Activated CD8-positive, alpha-beta memory T cell treated with anti-CD3 and anti-CD28 coated beads, Interleukin-2, amount 50 U/mL, for 4 hours (primary cell): ENCODE measurements around the gene BUD23.
"Not testable (repeated sequence)": the region's sequence is repeated elsewhere in the genome, so short reads cannot be mapped to it uniquely, and the experiment has no call there.

ENCODE experiments used
- DNase-seq: peaks from one replicate; pipeline ENCODE4 v3.0.0-alpha.2; 2020

The BUD23 gene, protein sequence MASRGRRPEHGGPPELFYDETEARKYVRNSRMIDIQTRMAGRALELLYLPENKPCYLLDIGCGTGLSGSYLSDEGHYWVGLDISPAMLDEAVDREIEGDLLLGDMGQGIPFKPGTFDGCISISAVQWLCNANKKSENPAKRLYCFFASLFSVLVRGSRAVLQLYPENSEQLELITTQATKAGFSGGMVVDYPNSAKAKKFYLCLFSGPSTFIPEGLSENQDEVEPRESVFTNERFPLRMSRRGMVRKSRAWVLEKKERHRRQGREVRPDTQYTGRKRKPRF

DNA sequence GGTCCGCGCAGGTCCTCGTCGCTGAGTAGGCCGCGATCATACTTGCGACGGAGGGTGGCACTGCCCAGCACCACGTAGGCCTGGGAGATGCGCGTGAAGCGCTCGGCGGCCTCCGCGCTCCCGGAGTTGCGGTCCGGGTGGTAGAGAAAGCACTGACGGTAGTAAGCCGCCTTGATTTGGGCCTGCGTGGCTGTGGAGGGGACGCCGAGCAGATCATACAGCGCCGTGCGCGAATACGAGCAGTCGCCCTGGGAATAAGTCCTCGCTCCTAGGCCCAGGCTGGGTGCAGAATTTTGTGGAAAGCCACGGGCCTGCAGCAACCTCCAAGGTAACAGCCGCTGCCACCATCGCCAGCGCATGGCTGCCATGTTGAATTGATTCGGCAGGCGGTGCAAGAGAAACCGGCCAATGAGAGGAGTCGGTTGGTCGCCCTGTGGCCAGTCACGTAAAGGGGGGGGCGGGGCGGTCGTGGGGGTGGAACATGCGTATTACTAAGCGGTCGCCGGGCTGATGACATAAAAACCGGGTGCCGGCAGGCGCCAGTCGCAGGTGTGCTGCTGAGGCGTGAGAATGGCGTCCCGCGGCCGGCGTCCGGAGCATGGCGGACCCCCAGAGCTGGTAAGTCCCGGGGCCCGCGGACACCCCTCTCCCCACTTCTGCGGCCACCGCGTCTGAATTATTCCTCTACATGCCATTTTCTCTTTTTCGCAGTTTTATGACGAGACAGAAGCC is at the start of gene BUD23, which contains the start of gene DNAJC30:
TSS of gene BUD23 (plus strand) at position 542 of the 732 bp plus-strand sequence. CDS start at position 571, 29 bp downstream.
TSS of gene DNAJC30 (minus strand) at position 398 of the 732 bp plus-strand sequence. CDS start at position 368, 30 bp downstream.
- peak; percentile 96 for DNase-seq

DNA sequence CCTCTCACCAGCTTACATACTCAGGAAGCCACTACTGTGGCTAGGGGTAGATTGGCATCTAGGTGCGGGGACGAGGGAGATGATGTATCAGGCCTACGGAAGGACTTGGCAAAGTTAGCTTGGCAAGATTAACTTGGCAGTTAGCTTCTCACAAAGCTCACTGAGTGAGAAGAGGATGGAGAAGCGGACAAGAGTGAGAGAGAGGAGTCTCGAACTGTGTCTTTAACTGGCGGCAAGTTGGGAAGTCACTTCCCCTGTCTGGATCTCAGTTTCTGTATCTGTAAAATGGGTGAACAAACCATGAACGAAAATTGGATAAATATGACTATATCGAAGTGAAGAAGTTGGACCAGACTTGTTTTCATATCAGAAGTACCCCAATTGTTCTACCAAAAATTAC is 49.6 kb upstream of the BUD23 start:
- DNase-seq, result no peak

DNA sequence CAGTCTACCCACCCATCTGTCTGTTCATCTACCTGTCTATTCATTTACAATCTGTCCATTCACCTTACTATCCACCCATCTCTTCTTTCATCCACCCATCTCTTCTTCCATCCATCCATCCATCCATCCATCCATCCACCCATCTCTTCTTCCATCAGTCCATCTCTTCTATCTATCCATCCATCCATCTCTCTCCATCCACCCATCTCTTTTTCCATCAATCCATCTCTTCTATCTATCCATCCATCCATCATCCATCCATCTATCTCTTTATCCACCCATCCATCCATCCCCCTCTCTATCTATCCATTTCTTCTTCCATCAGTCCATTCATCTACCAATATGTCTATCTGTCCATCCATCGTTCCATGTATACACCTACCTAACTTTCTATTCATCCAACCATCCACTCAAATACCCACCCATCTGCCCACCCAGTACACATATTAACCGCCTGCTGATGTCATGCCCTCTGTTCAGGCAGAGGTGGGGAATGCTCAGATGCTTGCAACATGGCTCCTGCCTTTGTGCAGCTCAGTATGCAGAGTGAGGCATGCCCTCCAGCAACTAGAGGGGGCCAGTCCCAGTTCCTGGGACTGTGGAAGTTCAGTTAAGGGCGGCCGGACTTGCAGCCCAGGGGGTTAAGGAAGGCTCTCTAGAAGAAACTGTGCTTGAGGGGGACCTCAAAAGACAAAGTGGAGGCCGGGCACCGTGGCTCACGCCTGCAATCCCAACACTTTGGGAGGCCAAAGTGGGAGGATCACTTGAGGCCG is 47.8 kb upstream of the BUD23 start:
- DNase-seq, result no peak

DNA sequence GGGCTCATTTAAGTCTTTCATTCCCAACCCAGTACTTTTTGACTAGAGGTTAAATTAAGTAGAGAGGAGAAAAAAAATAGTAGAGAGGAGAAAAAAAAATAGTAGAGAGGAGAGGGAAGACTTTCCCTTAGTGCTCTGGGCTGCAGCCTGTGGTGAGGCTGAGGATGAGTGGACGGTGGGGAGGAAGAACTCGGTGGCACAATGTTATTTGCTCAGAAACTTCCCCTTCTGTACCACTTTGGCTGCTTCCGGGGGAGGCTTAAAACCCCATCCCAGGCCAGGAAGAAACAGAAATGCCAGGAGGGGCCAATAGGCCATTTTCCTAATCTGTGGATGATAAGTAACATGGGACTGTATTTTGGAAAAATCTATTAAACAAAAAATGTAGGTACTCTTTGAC is 44.5 kb upstream of the BUD23 start:
- no peak for DNase-seq

DNA sequence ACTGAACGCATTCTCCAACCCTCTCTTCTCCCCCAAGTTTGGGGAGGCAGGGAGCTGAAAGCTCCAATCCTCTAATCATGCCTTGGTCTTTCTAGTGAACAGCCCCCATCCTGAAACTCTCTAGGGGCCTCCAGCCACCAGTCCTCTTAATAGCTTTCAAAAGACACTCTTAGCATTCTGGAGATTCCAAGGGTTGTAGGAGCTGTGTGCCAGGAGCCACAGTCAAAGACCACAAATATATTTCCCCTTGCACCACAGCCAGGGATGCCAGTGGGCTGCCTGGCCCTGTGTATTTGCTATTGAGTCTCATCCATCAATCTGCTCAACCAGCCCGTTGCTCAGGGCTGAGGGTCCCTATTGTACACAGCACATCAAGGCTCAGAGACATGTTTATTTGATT is 40.6 kb upstream of the BUD23 start:
- no peak for DNase-seq

DNA sequence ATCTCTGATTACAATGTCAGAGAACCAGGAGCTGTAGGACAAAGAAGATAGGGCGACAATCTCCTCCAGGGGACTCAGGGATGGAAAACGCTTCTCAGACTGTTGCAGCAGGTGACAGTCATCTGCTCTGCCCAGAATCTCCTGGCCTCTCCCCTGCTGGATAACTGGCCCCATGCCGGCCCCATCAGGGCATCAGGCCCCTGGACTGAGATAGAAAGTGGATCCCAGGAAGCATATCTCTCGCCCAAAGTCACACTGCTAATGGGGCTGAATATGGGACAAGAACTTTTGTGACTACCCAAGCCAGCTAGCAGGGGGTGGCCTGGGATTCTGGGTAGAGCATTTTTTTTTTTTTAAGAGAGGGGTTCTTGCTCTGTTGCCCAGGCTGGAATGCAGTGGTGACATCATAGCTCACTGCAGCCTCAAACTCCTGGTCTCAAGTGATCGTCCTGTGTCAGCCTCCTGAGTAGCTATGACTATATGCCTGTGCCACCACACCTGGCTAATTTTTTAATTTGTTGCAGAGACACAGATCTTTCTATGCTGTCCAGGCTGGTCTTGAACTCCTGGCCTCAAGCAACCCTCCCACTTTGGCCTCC is 38.6 kb upstream of the BUD23 start:
- no peak for DNase-seq

DNA sequence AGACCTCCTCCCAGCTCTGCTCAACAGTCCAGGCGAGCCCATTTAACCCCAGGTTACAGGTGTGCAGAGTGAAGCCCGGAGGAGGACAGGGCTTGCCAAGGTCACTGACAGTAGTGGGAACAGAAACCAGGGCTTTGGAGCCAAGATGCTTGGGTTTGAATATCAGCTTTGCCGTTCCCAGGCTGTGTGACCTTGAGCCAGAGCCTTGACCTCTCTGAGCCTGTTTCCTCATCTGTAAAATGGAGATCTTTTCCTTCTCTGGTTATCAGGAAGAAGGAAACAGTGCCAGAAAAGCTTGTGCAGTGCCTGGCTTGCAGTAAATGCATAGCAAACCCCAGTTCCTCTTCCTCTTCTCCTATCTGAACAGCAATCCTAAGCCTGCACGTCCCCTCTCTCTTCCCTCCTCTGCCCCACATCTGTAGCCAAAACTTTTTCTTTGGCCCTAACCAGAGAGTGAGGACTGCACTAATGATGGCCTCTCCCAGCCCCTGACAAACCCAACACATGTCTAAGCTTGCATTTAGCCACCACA is 37.7 kb upstream of the BUD23 start:
- no peak for DNase-seq

DNA sequence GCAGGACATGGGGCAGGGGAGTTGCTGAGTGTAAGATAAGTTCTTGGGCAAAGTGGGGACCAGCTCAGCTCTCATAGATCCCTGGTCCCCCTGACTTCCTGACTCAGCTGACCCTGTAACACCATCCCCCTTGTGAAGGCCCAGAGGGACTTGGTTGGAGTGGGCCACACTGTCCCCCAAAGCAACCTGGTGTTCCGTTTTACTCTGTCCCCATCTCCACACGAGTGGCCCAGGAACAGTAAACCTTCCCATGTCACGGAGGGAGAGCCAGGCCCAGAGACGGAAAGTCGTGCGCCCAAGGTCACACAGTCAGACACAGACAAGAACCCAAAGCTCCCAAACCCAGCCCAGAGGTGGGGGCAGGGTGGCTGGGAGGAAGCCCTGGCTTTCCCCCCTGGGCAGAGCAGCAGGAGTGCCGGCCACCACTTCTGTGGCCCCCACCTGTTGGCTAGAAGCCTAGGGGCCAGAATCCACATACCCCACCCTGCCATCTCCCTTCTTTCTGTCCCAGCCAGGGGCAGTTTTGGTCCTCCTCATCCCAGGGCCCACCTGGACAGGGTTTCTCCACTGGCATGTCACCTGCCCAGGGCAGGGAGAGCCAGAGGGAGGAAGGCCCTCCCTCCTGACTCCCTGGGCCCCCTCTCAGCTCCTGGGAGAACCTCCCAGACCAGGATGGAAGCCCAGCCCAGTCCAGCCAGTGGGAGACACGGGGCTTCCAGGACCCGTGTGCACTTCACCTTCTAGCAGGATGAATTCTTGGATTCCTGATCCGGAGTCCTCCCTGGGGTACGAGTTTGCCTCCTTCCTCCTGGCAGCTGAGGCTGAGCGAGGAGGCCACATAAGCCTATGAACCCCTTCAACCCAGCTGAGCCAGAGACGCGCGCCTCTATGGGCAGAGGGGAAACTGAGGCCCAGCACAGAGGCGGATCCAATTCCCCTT is 36.3 kb upstream of the BUD23 start:
- DNase-seq, result no peak

DNA sequence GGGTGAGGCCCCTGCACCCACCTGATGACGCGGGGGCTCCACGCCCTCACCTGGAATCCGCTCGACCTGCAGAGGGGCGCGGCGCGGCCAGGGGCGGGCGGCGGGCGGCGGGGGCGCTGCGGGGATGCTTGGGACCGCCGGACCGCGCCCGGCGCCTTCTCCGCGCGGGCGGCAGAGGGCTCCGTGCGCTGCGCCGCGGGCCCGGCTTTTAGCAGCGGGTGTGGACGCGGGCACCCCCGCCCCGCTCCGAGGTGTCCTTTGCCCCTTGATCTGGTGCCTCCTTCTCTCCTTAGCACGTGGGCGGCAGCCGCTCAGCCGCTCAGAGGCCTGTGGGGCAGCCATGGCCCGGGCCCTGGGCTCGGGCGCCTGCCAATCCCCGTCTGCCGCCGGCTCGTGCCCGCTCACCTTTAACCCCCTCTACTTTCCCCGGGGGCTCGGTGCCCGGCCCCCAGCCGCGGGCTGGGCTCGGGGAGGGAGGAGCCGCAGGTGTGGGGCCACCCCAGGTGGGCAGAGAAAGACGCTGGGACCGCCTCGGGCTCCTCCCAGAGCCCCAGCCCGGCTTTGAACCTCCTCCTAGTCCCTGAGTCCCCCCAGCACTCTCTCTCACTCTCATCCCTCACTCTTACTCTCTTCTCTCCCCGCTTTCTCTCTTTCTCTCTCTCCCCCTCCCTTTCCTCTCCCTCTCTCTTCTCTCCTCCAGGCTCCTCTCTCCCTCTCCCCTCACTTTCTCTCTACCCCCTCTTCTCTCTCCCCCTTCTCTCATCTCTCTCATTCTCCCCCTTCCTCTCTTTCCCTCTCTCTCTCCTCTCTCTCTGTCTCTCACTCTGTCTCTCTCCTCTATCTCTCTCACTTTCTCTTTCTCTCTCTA is 35.4 kb upstream of the BUD23 start:
- peak; percentile 40 for DNase-seq

DNA sequence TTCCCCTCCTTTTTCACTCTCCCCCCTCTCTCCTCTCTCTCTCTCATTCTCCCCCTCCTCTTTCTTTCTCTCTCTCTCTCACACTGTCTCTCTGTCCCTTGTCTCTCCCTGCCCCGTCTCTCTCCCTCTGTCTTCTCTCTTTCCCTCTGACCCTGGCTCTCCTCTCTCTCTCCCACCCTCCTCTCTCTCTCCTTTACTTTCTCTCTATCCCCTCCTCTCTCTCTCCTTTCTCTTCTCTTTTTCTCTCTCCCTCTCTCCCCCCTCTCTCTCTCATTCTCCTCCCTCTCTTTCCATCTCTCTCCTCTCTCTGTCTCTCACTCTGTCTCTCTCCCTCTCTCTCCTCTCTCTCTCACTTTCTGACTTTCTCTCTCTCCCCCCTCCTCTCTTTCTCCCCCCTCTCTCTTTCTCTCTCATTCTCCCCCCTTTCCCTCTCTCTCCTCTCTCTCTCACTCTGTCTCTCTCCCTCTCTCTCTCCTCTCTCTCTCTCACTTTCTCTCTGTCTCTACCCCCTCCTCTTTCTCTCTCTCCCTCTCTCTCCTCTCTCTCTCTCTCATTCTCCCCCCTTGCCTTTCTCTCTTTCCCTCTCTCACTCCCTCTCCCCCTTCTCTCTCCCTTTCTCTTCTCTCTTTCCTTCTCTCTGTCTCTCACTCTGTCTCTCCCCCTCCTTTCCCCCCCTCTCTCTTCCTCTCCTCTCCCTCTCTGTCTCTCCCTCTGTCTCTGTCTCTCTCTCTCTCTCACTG is 34.6 kb upstream of the BUD23 start:
- no peak for DNase-seq

DNA sequence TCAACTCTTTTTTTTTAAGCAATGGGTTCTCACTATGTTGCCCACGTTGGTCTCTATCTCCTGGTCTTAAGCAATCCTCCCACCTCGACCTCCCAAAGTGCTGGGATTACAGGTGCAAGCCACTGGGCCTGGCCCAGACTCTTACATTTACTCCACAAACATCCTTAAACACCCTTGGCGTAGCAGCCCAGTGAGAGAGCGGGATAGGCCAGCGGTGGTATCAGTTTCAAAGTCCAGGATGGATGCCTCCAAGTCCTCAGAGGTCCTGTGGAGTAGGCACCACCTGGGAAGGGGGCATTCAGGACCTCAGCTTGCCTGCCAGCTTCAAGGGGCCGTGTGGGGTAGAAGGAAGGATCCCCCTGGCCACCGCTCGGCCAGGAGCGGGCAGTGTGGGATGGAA is 33.8 kb upstream of the BUD23 start:
- DNase-seq, result no peak

DNA sequence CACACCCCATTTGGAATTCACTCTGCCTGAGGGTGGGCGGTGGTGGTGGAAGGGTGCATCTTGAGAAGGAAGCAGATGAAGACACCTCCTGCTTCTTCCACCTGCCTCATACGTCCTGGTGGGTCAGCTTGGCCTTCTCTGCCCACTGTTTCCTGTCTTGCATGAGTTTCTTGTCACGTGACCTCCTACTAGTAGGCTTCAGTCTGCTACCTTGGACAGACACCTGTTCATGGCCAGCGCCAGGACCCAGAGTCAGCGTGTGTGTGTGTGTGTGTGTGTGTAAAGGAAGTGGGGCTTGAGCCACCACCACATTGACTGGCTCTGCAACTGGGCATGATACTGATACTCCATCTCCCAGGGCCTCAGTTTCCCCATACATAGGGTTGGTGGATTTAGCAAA is 32.9 kb upstream of the BUD23 start:
- DNase-seq, result no peak

DNA sequence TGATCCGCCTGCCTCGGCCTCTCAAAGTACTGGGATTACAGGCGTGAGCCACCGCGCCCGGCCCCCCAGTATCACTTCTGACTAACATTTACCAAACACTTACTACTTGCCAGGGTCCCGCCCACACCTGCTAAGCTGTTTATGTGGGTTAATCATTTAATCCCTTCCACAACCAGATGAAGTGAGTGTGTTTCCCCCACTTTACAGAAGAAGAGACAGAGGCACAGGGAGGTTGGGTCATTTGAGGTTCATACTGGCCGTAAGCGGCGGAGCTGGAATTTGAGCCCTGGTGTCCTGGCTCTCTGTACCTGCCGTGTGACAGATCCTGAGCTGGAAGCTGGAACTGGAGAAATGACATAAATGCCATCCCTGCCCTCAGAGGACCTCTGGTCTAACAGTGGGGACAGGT is 30.9 kb upstream of the BUD23 start:
- DNase-seq, result no peak

DNA sequence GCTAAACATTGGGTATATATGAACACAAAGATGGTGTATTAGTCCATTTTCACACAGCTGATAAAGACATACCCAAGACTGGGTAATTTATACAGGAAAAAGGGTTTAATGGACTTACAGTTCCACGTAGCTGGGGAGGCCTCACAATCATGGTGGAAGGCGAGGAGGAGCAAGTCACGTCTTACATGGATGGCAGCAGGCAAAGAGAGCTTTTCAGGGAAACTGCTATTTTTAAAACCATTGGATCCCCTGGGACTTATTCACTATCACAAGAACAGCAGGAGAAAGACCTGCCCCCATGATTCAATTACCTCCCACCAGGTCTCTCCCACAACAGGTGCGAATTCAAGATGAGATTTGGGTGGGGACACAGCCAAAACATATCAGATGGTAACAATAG is 28.1 kb upstream of the BUD23 start:
- not testable (repeated sequence) for DNase-seq

DNA sequence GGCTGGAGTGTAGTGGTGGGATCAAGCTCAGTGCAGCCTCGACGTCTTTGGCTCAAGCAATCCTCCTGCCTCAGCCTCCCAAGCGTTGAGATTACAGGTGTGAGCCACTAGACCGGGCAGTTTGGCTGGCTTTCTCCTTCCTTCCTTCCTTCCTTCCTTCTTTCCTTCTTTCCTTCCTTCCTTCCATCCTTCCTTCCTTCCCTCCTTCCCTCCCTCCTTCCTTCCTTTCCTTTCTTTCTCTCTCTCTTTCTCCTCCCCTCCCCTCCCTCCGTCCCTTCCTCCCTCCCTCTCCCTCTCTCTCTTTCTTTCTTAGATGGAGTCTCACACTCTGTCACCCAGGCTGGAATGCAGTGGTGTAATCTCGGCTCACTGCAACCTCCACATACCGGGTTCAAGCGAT is 23.4 kb upstream of the BUD23 start:
- DNase-seq, result no peak

DNA sequence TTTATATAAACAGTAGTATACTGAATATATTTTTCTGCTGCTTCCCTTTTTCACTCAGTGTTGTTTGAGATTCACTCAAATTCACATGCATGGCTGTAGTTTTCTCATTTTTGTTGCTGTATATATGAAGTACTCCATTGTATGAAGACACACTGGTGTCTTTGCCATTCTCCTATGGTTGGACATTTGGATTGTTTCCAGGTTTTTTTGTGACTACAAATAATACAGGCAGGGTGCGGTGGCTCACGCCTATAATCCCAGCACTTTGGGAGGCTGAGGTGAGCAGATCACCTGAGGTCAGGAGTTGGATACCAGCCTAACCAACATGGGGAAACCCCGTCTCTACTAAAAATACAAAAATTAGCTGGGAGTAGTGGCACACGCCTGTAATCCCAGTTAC is 22.8 kb upstream of the BUD23 start:
- DNase-seq, result not testable (repeated sequence)

DNA sequence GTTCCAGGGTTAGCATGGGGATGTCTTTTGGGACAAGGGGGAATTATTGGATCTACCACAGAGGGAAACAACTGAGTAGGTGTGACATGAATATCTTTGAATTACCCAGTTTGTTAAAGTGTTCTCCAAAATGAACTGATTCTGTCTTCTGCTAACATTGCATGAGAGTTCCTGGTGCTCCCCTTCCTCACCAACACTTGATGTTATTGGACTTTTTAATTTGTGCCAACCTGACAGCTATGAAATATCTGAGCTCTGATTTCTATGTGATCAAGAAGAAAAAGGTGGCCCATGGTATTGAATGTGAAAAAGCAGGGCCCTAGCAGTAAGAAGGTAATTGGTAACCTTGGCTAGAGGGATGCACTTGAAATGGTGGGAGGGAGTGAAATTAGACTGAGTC is 20.4 kb upstream of the BUD23 start:
- DNase-seq, result no peak

DNA sequence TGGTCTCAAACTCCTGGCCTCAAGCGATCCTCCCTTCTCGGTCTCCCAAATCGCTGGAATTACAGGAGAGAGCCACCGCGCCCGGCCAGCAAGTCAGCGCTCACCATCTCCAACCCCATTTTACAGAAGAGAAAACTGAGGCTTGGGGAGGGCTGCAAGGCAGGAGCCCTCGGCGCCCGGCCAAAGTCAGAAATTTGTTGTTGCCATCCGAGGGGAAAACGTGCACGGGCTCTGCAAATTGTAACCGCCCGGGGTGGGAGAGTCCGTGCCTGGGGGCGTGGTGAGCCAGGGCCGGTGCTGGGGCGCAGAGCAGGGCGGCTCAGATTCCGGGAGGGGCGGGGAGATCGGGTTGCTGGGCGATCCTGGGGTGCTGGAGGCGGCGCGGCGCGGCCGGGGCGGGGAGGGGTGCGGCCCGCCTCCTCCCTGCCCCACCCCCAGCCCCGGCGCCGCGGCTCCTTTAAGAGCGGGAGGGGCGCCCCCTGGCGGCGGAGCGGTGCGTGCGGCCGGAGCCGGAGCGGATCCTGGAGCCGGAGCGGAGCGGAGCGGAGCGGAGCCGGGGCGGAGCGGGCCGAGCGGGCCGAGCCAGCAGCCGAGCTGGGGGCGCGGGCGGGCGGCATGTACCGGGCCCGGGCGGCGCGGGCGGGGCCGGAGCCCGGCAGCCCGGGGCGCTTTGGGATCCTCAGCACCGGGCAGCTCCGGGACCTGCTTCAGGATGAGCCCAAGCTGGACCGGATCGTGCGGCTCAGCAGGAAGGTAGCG is 15.9 kb upstream of the BUD23 start, which contains the start of gene VPS37D:
TSS of gene VPS37D (plus strand) at position 488 of the 759 bp plus-strand sequence. CDS start at position 616, 128 bp downstream.
- DNase-seq, result peak; percentile 94
